HL-60 (cell line): ENCODE results near the gene VPS36.

Source experiments
- CTCF ChIP-seq: IDR thresholded peaks from one replicate; pipeline ENCODE4 v1.5.1; 2011; ENCODE audit warnings: low read length, control low read depth, inconsistent platforms; ENCODE audit not compliant: insufficient read depth
- POLR2AphosphoS5 ChIP-seq: IDR thresholded peaks from 2 replicates; pipeline ENCODE4 v1.6.1; 2012; ENCODE audit warnings: low read depth
- REST ChIP-seq: IDR thresholded peaks from 2 replicates; pipeline ENCODE4 v1.6.1; 2012; ENCODE audit warnings: low read depth; ENCODE audit not compliant: insufficient replicate concordance
- SPI1 ChIP-seq: IDR thresholded peaks from 2 replicates; pipeline ENCODE4 v1.6.1; 2012; ENCODE audit warnings: low read depth, mild to moderate bottlenecking, borderline replicate concordance

- TF ChIP-seq REST (no peak), CTCF (no peak), SPI1 (no peak), POLR2AphosphoS5 (no peak)
Measured at GRCh38 chr13:52399708-52400107, 50.7 kb downstream of the VPS36 start.
